ENCODE measurements around the gene HSPBP1.

GRCh38 chr19:55270172-55270942 is 9.6 kb downstream of the HSPBP1 start:
- TF ChIP-seq CTCF (IDR thresholded peaks at IDR 0.05): no peak
- no peak for TF ChIP-seq EP300 (IDR thresholded peaks at IDR 0.05)
